HUDEP-2 (cell line): ENCODE results near the gene MYO1D.
"Not testable (repeated sequence)": the region's sequence is repeated elsewhere in the genome, so short reads cannot be mapped to it uniquely, and the experiment has no call there.

Experiments used
- DNase-seq, 76 experiments: peaks; one replicate each; lab custom pipeline; 2025; ENCODE audit not compliant: unreplicated experiment in 76 of 76; lab: John Stamatoyannopoulos, UW

Gene MYO1D

GRCh38 chr17:32696426-32696825 lies 180.5 kb downstream of the MYO1D start:
- no peak for DNase-seq

- DNase-seq: no peak
These were observed 181.1 kb downstream of the MYO1D start for GRCh38 chr17:32695864-32696263.

GRCh38 chr17:32693194-32693897 lies 183.6 kb downstream of the MYO1D start:
- DNase-seq: no peak

- DNase-seq: no peak
These were observed 184.7 kb downstream of the MYO1D start for GRCh38 chr17:32692179-32692578.

- no peak for DNase-seq
These were observed 187.6 kb downstream of the MYO1D start for GRCh38 chr17:32689348-32689747.

- no peak for DNase-seq
These were observed 188.7 kb downstream of the MYO1D start for GRCh38 chr17:32688221-32688620.

- no peak for DNase-seq
These were observed 192.6 kb downstream of the MYO1D start for GRCh38 chr17:32684087-32684958.

- no peak for DNase-seq
These were observed 203.0 kb downstream of the MYO1D start for GRCh38 chr17:32673964-32674363.

GRCh38 chr17:32672711-32673110 lies 204.2 kb downstream of the MYO1D start:
- DNase-seq: no peak

- peak in 67 of 76 experiments; percentile 9 to 76 (median 51) for DNase-seq
These were observed 205.0 kb downstream of the MYO1D start for GRCh38 chr17:32671896-32672295.

GRCh38 chr17:32664936-32665583 lies 211.9 kb downstream of the MYO1D start:
- DNase-seq: no peak

- no peak for DNase-seq
These were observed 216.4 kb downstream of the MYO1D start for GRCh38 chr17:32660496-32660985.

- peak in 60 of 76 experiments; percentile 3 to 73 (median 36) for DNase-seq
These were observed 217.5 kb downstream of the MYO1D start for GRCh38 chr17:32659419-32659842.

GRCh38 chr17:32658470-32659418 lies 218.2 kb downstream of the MYO1D start:
- no peak for DNase-seq

- DNase-seq: no peak
These were observed 220.0 kb downstream of the MYO1D start for GRCh38 chr17:32656886-32657285.

GRCh38 chr17:32654324-32654723 lies 222.6 kb downstream of the MYO1D start:
- DNase-seq: no peak

GRCh38 chr17:32651084-32651483 lies 225.8 kb downstream of the MYO1D start:
- no peak for DNase-seq

GRCh38 chr17:32648450-32648849 lies 228.5 kb downstream of the MYO1D start:
- DNase-seq: no peak

GRCh38 chr17:32646941-32647340 lies 230.0 kb downstream of the MYO1D start:
- DNase-seq: peak in 1 of 76 experiments; percentile 26

GRCh38 chr17:32641514-32641913 lies 235.4 kb downstream of the MYO1D start:
- not testable (repeated sequence) for DNase-seq
